ENCODE data around the gene NOTO.

Gene NOTO

DNA sequence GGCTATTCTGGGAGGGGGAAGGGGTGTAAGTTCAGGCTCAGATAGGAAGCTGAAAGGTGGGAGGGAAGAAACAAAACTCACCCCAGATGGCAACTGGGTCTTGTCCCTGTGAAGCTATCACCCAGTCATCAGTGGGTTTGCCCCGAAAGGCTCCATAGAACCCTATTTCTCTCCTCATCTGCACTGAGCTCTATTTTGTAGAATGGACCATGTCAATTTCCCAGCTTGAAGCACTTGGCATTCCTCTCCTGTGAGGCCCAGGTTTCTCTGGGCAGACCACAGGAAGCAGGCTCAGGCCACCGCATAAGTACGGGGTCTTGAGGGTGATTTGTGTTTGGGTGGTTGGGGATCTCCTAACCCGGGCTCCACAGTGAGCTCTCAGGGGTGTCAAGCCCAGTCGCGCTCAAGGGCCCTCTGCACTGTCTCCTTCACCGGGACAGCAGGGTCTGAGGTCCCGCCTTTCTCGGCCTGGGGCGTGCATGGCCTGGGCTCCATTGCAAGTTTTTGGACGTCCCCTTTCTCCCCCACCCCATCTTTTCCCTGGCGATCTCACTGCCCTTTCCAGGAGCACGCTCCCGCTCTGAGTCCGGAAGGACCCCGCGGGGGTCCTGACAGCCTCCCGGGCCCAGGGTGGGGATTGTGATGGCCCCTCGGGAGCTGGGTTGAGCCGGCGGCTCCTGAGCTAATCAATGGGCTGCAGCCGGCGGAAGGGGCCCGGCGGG, 27.3 kb upstream of the NOTO start:
- H3K4me1 ChIP-seq (ENCODE audit: control insufficient read depth, insufficient read depth, low read length) = peaks cover 3% of the 10 kb centered on the region; the same call in 1 of the 2 replicates
- TF ChIP-seq RBAK (tag by site-specific recombination; IDR thresholded peaks at IDR 0.05) = no peak
- no peak for TF ChIP-seq EGR2 (tag by site-specific recombination; IDR thresholded peaks at IDR 0.05; ENCODE audit: low read depth)
- no peak for TF ChIP-seq ZNF121 (tag by site-specific recombination; IDR thresholded peaks at IDR 0.05)
- no peak for TF ChIP-seq HOXD13 (CRISPR knock-in tag; IDR thresholded peaks at IDR 0.05; ENCODE audit: borderline replicate concordance)
- TF ChIP-seq ZSCAN30 (tag by site-specific recombination; IDR thresholded peaks at IDR 0.05) = no peak
- TF ChIP-seq ZNF394 (tag by site-specific recombination; IDR thresholded peaks at IDR 0.05; ENCODE audit: borderline replicate concordance) = no peak
- TF ChIP-seq, protein P1, sequence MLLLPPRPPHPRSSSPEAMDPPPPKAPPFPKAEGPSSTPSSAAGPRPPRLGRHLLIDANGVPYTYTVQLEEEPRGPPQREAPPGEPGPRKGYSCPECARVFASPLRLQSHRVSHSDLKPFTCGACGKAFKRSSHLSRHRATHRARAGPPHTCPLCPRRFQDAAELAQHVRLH (tag by site-specific recombination; IDR thresholded peaks at IDR 0.05) = no peak
- TF ChIP-seq, protein P2, sequence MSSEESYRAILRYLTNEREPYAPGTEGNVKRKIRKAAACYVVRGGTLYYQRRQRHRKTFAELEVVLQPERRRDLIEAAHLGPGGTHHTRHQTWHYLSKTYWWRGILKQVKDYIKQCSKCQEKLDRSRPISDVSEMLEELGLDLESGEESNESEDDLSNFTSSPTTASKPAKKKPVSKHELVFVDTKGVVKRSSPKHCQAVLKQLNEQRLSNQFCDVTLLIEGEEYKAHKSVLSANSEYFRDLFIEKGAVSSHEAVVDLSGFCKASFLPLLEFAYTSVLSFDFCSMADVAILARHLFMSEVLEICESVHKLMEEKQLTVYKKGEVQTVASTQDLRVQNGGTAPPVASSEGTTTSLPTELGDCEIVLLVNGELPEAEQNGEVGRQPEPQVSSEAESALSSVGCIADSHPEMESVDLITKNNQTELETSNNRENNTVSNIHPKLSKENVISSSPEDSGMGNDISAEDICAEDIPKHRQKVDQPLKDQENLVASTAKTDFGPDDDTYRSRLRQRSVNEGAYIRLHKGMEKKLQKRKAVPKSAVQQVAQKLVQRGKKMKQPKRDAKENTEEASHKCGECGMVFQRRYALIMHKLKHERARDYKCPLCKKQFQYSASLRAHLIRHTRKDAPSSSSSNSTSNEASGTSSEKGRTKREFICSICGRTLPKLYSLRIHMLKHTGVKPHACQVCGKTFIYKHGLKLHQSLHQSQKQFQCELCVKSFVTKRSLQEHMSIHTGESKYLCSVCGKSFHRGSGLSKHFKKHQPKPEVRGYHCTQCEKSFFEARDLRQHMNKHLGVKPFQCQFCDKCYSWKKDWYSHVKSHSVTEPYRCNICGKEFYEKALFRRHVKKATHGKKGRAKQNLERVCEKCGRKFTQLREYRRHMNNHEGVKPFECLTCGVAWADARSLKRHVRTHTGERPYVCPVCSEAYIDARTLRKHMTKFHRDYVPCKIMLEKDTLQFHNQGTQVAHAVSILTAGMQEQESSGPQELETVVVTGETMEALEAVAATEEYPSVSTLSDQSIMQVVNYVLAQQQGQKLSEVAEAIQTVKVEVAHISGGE (tag by site-specific recombination; conservative IDR thresholded peaks at IDR 0.05; ENCODE audit: low read depth) = no peak
- TF ChIP-seq ZNF266 (tag by site-specific recombination; IDR thresholded peaks at IDR 0.05; ENCODE audit: low read depth) = no peak
- TF ChIP-seq, protein P3, sequence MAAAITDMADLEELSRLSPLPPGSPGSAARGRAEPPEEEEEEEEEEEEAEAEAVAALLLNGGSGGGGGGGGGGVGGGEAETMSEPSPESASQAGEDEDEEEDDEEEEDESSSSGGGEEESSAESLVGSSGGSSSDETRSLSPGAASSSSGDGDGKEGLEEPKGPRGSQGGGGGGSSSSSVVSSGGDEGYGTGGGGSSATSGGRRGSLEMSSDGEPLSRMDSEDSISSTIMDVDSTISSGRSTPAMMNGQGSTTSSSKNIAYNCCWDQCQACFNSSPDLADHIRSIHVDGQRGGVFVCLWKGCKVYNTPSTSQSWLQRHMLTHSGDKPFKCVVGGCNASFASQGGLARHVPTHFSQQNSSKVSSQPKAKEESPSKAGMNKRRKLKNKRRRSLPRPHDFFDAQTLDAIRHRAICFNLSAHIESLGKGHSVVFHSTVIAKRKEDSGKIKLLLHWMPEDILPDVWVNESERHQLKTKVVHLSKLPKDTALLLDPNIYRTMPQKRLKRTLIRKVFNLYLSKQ (tag by site-specific recombination; IDR thresholded peaks at IDR 0.05; ENCODE audit: borderline replicate concordance) = no peak
- TF ChIP-seq ZNF670 (tag by site-specific recombination; IDR thresholded peaks at IDR 0.05; ENCODE audit: low read depth) = no peak
- TF ChIP-seq, protein P4, sequence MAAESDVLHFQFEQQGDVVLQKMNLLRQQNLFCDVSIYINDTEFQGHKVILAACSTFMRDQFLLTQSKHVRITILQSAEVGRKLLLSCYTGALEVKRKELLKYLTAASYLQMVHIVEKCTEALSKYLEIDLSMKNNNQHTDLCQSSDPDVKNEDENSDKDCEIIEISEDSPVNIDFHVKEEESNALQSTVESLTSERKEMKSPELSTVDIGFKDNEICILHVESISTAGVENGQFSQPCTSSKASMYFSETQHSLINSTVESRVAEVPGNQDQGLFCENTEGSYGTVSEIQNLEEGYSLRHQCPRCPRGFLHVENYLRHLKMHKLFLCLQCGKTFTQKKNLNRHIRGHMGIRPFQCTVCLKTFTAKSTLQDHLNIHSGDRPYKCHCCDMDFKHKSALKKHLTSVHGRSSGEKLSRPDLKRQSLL (tag by site-specific recombination; IDR thresholded peaks at IDR 0.05) = no peak
- TF ChIP-seq, protein P5, sequence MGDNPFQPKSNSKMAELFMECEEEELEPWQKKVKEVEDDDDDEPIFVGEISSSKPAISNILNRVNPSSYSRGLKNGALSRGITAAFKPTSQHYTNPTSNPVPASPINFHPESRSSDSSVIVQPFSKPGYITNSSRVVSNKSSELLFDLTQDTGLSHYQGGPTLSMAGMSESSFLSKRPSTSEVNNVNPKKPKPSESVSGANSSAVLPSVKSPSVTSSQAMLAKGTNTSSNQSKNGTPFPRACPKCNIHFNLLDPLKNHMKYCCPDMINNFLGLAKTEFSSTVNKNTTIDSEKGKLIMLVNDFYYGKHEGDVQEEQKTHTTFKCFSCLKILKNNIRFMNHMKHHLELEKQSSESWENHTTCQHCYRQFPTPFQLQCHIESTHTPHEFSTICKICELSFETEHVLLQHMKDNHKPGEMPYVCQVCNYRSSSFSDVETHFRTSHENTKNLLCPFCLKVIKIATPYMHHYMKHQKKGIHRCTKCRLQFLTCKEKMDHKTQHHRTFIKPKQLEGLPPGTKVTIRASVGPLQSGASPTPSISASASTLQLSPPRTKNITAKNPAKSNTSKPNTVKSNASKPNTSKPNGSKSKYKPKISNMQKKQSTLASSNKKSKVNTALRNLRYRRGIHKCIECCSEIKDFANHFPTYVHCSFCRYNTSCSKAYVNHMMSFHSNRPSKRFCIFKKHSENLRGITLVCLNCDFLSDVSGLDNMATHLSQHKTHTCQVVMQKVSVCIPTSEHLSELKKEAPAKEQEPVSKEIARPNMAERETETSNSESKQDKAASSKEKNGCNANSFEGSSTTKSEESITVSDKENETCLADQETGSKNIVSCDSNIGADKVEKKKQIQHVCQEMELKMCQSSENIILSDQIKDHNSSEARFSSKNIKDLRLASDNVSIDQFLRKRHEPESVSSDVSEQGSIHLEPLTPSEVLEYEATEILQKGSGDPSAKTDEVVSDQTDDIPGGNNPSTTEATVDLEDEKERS (tag by site-specific recombination; IDR thresholded peaks at IDR 0.05) = no peak
- TF ChIP-seq, protein P6, sequence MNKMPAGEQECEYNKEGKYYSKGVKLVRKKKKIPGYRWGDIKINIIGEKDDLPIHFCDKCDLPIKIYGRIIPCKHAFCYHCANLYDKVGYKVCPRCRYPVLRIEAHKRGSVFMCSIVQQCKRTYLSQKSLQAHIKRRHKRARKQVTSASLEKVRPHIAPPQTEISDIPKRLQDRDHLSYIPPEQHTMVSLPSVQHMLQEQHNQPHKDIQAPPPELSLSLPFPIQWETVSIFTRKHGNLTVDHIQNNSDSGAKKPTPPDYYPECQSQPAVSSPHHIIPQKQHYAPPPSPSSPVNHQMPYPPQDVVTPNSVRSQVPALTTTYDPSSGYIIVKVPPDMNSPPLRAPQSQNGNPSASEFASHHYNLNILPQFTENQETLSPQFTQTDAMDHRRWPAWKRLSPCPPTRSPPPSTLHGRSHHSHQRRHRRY (tag by site-specific recombination; IDR thresholded peaks at IDR 0.05) = no peak
- TF ChIP-seq, protein P7, sequence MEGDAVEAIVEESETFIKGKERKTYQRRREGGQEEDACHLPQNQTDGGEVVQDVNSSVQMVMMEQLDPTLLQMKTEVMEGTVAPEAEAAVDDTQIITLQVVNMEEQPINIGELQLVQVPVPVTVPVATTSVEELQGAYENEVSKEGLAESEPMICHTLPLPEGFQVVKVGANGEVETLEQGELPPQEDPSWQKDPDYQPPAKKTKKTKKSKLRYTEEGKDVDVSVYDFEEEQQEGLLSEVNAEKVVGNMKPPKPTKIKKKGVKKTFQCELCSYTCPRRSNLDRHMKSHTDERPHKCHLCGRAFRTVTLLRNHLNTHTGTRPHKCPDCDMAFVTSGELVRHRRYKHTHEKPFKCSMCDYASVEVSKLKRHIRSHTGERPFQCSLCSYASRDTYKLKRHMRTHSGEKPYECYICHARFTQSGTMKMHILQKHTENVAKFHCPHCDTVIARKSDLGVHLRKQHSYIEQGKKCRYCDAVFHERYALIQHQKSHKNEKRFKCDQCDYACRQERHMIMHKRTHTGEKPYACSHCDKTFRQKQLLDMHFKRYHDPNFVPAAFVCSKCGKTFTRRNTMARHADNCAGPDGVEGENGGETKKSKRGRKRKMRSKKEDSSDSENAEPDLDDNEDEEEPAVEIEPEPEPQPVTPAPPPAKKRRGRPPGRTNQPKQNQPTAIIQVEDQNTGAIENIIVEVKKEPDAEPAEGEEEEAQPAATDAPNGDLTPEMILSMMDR (tag by site-specific recombination; IDR thresholded peaks at IDR 0.05) = no peak
- no peak for TF ChIP-seq ZNF211 (tag by site-specific recombination; IDR thresholded peaks at IDR 0.05; ENCODE audit: low read depth)
- TF ChIP-seq ZNF366 (tag by site-specific recombination; conservative IDR thresholded peaks at IDR 0.05) = no peak
- TF ChIP-seq ZNF155 (tag by site-specific recombination; IDR thresholded peaks at IDR 0.05) = no peak
- TF ChIP-seq, protein P8, sequence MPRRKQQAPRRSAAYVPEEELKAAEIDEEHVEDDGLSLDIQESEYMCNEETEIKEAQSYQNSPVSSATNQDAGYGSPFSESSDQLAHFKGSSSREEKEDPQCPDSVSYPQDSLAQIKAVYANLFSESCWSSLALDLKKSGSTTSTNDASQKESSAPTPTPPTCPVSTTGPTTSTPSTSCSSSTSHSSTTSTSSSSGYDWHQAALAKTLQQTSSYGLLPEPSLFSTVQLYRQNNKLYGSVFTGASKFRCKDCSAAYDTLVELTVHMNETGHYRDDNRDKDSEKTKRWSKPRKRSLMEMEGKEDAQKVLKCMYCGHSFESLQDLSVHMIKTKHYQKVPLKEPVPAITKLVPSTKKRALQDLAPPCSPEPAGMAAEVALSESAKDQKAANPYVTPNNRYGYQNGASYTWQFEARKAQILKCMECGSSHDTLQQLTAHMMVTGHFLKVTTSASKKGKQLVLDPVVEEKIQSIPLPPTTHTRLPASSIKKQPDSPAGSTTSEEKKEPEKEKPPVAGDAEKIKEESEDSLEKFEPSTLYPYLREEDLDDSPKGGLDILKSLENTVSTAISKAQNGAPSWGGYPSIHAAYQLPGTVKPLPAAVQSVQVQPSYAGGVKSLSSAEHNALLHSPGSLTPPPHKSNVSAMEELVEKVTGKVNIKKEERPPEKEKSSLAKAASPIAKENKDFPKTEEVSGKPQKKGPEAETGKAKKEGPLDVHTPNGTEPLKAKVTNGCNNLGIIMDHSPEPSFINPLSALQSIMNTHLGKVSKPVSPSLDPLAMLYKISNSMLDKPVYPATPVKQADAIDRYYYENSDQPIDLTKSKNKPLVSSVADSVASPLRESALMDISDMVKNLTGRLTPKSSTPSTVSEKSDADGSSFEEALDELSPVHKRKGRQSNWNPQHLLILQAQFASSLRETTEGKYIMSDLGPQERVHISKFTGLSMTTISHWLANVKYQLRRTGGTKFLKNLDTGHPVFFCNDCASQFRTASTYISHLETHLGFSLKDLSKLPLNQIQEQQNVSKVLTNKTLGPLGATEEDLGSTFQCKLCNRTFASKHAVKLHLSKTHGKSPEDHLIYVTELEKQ (tag by site-specific recombination; IDR thresholded peaks at IDR 0.05; ENCODE audit: borderline replicate concordance) = no peak
- H3K27ac ChIP-seq (ENCODE audit: extremely low read depth, low read depth, low read length) = peak overlapping the region; percentile 19; the same call in 1 of the 2 replicates
- H3K9me3 ChIP-seq (ENCODE audit: control insufficient read depth, insufficient read depth, low read depth, low read length) = no peaks in the 10 kb centered on the region
- no peaks in the 10 kb centered on the region for H3K36me3 ChIP-seq (ENCODE audit: control insufficient read depth in 2 of 2, insufficient read depth in 1 of 2, low read length in 2 of 2)
- H3K4me3 ChIP-seq (ENCODE audit: low read depth, low read length) = no peak overlapping the region
- ChIA-PET POLR2A (no interaction called here), CTCF (interaction anchor here (0.8 to 7.4 kb wide), 9 partner anchors 11 to 313 kb away, joined by 3 to 75 read pairs (median 3); partner anchors contain the start of gene SPR)

All from HEK293 (cell line).